Measurements from ENCODE around the gene OTUD3.

The OTUD3 gene

GRCh38 chr1:19946971-19947370 lies 64.8 kb downstream of the OTUD3 start:
- no peak for DNase-seq (ENCODE audit: extremely low read depth, insufficient read length)
- H3K27me3 ChIP-seq (replicated peaks; ENCODE audit: control insufficient read depth, insufficient read depth, low read length) = no peaks in the 10 kb centered on the region
- no peak for TF ChIP-seq CTCF (IDR thresholded peaks at IDR 0.05; ENCODE audit: insufficient read depth, low read length, poor library complexity, severe bottlenecking)
- H3K36me3 ChIP-seq (ENCODE audit: control insufficient read depth, insufficient read depth, low read length) = no peaks in the 10 kb centered on the region
- H3K4me3 ChIP-seq (replicated peaks; ENCODE audit: low read depth, low read length) = no peak overlapping the region

GRCh38 chr1:19949016-19949415 lies 66.8 kb downstream of the OTUD3 start:
- no peaks in the 10 kb centered on the region for H3K36me3 ChIP-seq (ENCODE audit: control insufficient read depth, insufficient read depth, low read length)
- H3K4me3 ChIP-seq (replicated peaks; ENCODE audit: low read depth, low read length) = no peak overlapping the region
- H3K27me3 ChIP-seq (replicated peaks; ENCODE audit: control insufficient read depth, insufficient read depth, low read length) = no peaks in the 10 kb centered on the region
- DNase-seq (ENCODE audit: extremely low read depth, insufficient read length) = no peak
- no peak for TF ChIP-seq CTCF (IDR thresholded peaks at IDR 0.05; ENCODE audit: insufficient read depth, low read length, poor library complexity, severe bottlenecking)

GRCh38 chr1:19954059-19954458 lies 71.9 kb downstream of the OTUD3 start:
- no peaks in the 10 kb centered on the region for H3K27me3 ChIP-seq (replicated peaks; ENCODE audit: control insufficient read depth, insufficient read depth, low read length)
- no peaks in the 10 kb centered on the region for H3K36me3 ChIP-seq (ENCODE audit: control insufficient read depth, insufficient read depth, low read length)
- TF ChIP-seq CTCF (IDR thresholded peaks at IDR 0.05; ENCODE audit: insufficient read depth, low read length, poor library complexity, severe bottlenecking) = no peak
- H3K4me3 ChIP-seq (replicated peaks; ENCODE audit: low read depth, low read length) = no peak overlapping the region
- no peak for DNase-seq (ENCODE audit: extremely low read depth, insufficient read length)

GRCh38 chr1:19955534-19956170 lies 73.5 kb downstream of the OTUD3 start:
- H3K4me3 ChIP-seq (replicated peaks; ENCODE audit: low read depth, low read length) = no peak overlapping the region
- DNase-seq (ENCODE audit: extremely low read depth, insufficient read length) = no peak
- H3K27me3 ChIP-seq (replicated peaks; ENCODE audit: control insufficient read depth, insufficient read depth, low read length) = no peaks in the 10 kb centered on the region
- no peak for TF ChIP-seq CTCF (IDR thresholded peaks at IDR 0.05; ENCODE audit: insufficient read depth, low read length, poor library complexity, severe bottlenecking)
- no peaks in the 10 kb centered on the region for H3K36me3 ChIP-seq (ENCODE audit: control insufficient read depth, insufficient read depth, low read length)

- no peaks in the 10 kb centered on the region; the same call in 1 of the 2 replicates for H3K27me3 ChIP-seq (replicated peaks; ENCODE audit: control insufficient read depth, insufficient read depth, low read length)
- no peak for TF ChIP-seq CTCF (IDR thresholded peaks at IDR 0.05; ENCODE audit: insufficient read depth, low read length, poor library complexity, severe bottlenecking)
- DNase-seq (ENCODE audit: extremely low read depth, insufficient read length) = no peak
- H3K36me3 ChIP-seq (ENCODE audit: control insufficient read depth, insufficient read depth, low read length) = no peaks in the 10 kb centered on the region
- H3K4me3 ChIP-seq (replicated peaks; ENCODE audit: low read depth, low read length) = no peak overlapping the region
Measured at GRCh38 chr1:19957779-19958178, 75.6 kb downstream of the OTUD3 start.

- no peak overlapping the region for H3K4me3 ChIP-seq (replicated peaks; ENCODE audit: low read depth, low read length)
- H3K27me3 ChIP-seq (replicated peaks; ENCODE audit: control insufficient read depth, insufficient read depth, low read length) = no peaks in the 10 kb centered on the region; the same call in 1 of the 2 replicates
- H3K36me3 ChIP-seq (ENCODE audit: control insufficient read depth, insufficient read depth, low read length) = no peaks in the 10 kb centered on the region
- peak; percentile 13 for DNase-seq (ENCODE audit: extremely low read depth, insufficient read length)
- no peak for TF ChIP-seq CTCF (IDR thresholded peaks at IDR 0.05; ENCODE audit: insufficient read depth, low read length, poor library complexity, severe bottlenecking)
Measured at GRCh38 chr1:19960591-19960990, 78.4 kb downstream of the OTUD3 start.

All from GM06990 (cell line).